IPS DF 4.7 (cell line): Measurements from ENCODE around the gene ULBP3.

Source experiments
- DNase-seq: peaks from one replicate; pipeline ENCODE4 v3.0.0-alpha.2; 2013; ENCODE audit warnings: low spot score; ENCODE audit errors: extremely low read depth

The ULBP3 gene

DNA sequence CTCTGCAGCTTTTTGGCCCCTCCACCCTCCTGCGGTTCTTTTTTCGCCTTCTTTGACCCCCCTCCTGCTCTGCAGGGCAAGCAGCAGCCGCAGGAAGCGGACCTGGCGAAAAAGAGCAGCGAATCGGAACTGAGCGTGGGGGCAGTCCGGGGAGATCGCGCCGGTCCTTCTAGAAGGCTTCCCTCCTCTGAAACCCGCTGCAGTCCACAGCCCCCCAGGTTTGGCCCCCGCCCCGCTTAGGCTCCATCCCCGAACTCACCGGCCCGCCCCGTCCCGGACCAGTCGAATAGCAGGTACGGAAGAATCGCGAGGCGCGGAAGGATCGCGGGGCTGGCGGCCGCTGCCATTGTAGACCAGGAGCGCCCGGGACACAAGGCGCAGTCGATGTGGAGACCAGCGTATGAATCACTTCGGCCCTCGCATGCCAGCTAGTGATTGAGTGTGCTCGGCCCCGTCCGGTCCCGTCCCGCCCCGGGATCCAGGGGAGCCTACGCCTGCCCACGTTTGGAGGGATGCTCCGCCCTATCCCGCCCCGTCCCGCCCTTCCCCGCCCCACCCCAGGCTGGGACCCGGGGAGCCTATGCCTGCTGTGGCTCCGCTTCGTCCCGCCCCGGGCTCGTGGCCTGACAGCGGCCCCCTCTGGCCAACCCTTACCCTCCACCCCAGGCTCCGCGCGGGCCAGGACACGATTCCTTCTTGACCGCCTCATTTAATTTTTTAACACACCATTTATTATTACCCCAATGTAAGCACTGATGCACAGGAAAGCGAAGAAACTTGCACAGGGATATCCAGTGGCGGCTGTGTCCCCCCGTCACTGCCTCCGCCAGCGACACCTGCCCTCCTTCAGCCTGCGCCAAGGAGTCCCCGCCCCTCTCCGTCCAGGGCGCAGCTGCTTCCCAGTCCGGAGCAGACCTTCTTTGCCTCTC is at the start of gene ULBP3:
ULBP3 (minus strand) TSS at position 402 of the 929 bp plus-strand sequence; CDS start at position 347, 55 bp downstream.
- no peak for DNase-seq

DNA sequence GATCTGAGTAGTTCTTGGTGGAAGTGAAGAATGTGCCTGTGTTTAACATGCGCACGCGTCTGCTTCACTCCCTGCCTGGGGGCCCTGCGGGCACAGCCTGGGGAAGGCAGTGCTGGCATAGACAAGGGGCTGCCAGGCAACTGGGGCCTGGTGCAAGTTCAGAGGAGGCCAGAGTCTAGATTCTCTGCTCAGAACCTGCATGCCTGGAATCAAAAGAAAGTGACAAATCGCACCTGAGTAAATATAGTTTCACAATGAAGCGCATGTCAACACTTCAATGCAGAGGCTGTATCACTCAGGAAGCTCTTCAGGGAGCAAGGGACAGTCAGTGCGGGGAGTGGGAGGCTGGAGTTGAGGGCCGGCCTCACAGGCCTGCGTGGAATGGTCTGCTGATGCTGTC is 49.7 kb upstream of the ULBP3 start:
- no peak for DNase-seq

DNA sequence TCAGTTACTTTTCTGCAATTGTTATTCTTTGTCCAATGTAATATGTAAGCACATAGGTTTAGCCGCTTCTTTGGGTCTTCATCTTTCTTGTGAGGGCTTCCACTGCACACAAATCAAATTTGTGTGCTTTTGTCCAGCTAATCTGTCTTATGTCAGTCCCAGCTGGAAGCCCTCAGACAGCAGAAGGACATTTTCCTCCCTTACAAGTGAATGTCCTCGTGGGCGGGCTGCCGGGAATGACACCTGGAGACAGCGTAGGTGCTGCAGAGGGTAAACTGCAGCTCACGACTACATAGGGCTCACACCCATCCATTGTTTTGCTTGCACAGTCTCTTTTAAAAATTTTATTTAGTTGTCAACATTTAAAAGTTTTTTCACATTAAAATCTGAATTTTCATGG is 49.3 kb upstream of the ULBP3 start:
- no peak for DNase-seq

DNA sequence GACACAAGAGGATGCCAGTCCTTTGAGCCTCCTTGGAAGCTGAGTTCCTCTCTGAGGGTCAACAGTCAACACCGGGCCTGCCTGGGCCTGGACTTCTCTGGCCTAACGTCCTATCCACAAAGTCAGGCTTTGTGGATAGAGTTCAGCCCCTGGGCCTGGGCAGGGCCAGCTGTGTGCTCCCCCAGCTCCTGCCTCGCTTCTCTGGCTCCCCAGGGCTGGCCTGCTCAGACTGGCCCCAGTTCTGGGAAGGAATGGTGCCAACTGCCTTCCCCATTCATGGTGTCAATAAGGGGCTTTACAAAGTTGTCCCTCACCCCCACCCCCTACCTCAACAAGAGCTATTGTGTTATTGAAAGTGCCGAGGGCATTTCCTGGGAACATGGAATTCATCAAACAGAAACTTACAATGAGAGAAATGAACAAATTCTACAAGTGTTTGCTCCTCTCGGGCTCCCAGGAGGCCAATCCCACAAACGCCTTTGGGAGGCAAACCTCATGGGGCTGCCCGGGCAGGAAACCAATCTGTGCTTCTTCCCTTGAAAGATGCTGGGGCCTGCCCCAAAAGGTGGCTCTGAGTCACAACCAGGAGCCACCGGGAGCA is 47.4 kb upstream of the ULBP3 start:
- DNase-seq, result no peak

DNA sequence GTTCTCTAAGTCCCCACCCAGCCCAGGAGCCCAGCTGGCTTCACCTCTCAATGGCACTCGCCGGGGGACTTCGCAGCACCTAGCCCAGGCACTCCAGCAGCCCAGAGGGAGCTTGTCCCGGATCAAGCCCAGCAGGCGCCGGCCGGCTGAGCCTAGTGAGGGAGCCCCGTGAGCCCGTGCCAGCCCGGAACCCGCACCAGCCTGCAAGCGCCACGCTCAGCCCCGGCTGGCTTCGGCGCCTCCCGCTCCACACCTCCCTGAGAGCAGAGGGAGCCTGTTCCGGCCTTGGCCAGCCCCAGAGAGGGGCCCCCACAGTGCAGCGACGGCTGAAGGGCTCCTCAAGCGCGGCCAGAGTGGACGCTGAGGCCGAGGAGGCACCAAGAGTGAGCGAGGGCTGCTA is 46.8 kb upstream of the ULBP3 start:
- DNase-seq, result no peak

DNA sequence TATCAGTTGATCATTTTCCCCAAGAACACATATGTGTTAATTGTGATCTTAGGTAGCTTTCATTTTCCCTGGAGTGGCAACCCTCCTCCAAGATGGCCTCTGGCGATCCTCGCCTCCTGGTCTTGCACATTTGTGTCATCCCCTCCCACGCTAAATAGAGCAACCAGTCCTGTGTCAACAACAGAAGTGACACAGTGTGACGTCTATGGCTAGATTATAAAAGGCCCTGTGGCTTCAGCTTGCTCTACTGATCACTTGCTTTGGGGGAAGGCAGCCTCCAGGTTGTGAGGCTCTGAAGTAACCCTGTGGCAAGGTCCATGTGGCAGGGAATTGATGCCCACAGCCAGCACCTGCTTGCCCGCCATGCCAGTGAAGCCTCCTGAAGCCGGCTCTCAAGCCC is 43.3 kb upstream of the ULBP3 start:
- DNase-seq, result no peak

DNA sequence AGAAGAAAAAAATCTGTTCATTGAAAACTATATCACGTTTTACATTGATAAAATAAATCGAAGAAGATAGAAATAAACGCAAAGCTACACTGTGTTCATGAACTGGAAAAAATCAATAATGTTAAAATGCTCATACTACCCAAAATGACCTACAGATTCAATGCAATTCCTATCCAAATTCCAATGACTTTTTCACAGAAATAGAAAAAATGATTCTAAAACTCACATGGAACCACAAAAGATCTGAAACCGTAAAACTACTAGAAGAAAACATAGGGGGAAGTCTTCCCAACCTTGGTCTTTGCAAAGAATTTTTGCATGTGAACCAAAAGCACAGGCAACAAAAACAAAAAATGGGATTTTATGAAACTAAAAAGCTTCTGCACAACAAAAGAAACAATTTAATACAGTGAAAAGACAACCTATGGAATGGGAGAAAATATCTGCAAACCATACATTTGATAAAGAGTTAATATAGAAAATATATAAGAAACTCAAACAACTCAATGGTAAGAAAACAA is 33.9 kb upstream of the ULBP3 start:
- DNase-seq, result no peak

DNA sequence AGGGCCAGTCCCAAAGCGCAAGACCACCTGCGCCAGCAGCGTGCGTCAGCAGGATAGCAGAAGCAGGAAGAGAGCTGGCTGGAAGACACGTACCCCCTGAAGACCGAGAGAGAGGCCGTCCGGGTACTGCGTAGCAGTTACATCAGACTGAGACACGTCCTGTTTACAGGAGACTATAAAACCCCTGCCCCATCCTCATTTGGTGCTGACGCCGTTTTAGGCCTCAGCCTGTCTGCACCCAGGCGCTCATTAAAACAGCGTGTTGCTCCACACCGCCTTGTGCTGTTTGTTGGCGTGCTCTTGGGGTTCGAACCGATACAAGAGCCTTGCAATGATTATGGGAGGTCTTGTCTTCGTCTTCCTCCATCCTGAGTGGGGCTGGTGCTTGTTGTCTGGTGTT is 31.8 kb upstream of the ULBP3 start:
- no peak for DNase-seq

DNA sequence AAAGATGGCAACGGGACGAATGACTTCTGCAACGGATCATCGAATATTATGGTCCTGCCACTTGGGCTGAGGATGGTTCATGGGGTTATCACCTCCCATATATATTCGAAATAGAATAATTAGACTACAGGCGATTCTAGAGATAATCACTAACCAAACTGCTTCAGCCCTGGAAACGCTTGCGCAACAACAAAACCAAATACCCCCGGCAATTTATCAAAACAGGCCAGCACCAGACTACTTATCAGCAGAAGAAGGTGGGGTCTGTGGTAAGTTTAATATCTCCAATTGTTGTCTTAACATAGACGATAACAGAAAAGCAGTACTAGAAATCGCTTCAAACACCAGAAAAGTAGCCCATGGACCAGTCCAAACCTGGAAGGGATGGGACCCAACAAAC is 31.0 kb upstream of the ULBP3 start:
- DNase-seq, result no peak

DNA sequence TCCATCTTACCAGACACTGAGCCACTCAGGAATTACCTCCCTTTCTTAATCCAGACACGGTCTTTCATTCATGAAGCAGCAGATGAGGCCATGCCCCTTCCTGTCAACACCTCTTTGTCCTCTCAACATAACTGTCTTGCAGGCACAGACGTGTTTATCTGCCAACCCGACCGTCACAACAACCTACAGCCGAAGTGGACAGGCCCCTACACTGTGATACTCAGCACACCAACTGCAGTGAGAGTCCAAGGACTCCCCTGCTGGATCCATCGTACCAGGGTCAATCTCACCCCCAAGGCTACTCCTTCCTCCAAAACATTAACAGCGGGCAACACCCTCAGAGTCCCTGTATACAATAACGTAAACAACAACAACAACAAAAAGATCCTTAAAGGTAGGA is 30.6 kb upstream of the ULBP3 start:
- no peak for DNase-seq

DNA sequence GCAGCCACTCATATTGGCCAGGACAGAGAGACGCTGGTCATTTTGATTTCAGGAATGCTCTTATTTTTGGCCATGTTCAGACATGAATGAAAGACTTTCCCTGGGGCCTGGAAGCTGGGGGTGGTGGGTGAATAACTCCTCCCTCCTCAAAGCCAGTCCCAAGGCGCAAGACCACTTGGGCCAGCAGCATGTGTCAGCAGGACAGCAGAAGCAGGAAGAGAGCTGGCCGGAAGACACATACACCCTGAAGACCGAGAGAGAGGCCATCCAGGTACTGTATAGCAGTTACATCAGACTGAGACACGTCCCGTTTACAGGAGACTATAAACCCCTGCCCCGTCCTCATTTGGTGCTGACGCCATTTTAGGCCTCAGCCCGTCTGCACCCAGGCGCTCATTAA is 29.2 kb upstream of the ULBP3 start:
- DNase-seq, result no peak

DNA sequence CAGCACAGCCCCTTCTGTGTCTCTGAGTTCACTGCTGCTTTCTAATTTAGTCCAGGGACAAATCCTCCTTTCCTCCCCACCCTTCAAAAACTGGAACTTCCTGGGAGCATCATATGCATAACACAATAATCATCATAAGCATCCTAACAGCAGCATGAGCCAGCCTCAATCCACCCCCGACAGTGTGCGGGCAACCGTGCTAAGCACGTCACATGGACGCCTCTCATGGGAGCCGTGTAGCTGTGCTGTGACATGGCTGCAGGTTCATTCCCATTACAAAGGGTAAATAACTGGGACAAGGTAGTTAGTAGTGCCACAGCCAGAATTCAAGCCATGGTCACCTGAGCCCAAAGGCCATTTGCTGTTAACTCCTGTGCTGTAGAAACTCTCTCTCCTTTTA is 24.5 kb upstream of the ULBP3 start:
- DNase-seq, result no peak

DNA sequence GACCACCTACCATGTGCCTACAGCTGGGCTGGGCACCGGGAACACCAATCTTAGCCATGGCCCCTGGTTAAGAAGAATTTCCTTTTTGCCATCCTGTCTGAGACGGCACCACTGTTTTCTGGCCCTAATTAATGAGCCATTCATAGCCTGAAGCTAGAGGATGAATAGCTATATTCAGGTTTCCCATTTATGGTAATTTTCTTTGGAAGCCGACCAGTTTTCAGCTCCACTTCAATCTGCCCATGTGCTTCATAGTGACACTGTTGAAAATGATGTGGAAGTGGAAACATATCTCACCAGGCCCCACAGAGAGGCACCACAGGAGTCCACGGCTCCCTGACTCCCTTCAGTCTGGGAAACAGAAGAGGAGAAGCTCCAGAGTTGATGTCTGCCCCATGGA is 22.6 kb upstream of the ULBP3 start:
- DNase-seq, result no peak

DNA sequence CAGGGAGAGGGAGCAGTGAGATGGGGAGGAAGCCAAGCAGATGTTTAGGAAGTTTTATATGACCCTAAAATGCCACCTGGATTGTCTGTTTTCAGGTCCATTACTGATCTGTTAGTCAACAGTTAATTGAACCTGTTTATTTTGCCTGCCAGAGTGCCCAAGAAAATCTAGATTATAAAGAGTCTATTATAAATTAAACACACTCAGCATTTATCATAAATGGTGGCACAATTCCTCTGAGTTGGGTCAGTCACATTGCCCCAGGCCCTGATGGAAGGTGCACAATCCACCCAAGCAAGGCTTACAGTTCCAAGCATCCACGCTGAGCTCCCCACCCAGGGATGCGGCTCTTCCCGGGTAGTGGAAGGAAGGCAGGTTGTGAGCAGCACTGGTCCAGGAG is 21.4 kb upstream of the ULBP3 start:
- no peak for DNase-seq

DNA sequence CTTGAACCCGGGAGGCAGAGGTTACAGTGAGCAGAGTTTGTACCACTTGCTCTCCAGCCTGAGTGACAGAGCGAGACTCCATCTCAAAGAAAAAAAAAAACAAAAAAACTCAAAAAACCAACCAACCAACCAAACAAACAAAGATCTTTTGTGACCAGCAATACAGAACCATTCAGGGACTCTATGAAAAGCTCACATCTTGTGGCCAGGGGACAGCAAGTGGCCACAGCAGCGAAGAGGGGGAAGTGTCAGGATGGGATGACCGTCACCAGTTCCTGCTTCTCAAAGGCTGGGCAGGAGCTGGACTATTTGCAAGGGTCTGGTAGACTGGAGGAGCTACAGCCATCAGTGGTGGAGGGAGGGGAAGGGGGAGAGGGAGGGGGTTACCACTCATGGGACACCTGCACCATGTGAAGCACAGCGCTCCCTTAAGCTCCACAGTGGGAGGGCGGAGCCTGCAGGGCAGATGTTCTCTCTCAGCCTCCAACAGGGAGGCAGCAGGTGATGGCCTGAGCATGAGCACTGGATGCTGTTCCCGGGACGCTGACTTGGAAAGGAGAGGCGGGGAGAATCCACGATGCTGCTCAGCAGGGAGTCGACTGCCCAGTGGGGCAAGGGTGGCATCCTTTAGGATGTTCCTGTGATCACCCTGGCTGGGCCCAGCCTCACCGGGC is 19.7 kb upstream of the ULBP3 start:
- DNase-seq, result no peak

DNA sequence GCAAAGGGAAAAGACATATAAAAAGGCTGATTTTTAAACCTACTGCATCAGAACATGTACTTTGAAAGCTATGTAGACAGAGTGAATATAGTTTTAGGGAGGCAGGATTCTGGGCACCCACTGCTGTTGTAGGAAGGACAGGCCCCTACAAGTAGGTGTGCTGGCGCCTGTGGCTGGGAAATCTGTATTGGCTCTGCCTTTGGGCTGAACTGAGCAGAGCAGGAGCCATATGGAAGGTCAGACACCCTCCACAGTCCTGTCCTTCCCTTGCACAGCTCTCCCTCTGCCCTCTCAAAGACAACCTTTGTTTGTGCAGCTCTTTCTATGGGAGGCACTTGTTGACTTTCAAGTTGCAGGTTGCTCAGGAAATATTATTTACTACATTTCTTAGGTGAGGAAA is 18.4 kb upstream of the ULBP3 start:
- DNase-seq, result no peak

DNA sequence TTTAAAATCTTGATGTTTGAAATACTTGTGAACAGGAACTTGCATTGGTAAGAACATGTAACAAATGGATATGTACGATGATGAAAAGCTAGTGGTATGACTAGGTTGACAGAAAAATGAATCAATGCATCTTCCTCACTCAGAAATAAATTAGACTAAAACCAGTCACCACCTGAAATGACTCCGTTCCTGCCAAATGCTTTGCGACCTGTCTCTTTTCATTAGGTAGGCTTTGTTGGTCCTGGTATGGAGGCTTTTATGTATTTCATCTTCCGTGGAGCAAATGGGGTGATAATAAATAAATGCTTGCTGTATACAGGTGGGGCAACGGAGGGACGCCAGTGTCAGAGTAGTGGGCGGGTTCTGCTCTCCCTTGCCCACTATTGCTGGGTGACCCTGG is 17.1 kb upstream of the ULBP3 start:
- no peak for DNase-seq

DNA sequence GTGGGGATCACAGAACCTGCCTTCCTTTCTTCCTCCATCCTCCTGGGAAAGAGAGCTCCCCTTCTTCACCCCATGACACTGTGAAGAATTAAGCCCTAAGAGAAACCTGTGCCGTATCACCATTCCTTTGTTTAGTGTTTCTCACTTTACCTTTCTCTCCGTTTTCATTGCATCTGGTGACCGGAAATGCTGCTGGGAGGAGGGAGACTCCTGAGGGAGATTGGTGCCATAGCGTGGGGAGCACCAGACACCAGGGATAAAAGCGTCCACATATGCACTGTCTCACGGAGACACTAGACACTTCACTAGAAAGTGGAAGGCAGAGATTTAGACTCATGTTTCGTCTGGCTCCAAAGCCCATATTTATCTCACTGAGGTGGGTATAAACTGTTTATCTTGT is 15.5 kb upstream of the ULBP3 start:
- DNase-seq, result no peak

DNA sequence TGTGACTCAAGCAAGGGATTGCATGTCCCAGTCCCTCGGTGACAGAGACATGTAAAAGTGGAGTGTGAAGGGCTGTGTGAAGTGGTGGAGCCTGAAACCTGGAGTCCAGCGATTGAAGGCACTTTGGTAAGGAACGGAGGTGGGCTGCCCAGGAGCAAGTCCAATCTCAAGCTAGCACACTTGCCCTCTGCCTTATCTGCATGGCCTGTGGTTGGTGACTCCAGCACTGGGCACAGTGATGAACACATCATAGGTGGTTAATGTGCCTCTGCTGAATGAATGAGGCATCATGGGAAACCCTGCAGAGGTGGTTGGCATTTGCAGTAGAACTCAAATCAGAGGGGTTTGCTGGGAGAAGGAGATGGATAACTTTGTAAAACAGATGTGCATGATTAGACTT is 14.9 kb upstream of the ULBP3 start:
- DNase-seq, result no peak

DNA sequence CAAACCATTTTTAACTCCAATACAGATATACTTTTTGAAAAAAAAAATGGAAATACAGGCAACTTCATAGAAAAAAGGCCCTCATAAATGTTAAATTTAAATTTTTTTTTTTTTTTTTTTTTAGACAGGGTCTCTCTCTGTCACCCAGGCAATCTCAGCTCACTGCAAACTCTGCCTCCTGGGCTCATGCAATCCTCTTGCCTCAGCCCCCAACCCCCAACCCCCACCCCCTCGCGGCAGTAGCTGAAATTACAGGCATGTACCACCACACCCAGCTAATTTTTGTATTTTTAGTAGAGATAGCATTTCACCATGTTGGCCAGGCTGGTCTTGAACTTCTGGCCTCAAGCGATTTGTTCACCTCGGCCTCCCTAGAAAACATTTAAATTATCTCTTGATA is 12.8 kb upstream of the ULBP3 start:
- no peak for DNase-seq

DNA sequence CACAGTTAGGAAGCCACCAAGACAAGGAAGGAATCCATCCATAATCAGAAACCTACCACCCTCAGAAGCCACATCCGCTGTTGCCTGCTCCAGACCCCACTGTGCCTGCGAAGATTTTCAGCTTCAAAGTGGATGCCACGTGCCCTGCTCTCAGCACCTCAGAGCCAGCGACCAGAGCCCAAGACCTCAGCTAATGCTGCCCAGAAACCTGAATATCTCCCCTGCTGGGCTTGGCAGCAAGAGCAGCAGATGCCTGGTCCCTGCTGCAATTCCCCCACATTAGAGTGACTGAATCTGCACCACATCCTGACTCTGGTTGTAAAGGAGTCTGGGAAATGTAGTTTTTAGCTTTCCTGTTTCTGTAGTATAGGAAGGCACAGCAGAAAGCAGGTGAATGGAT is 10.7 kb upstream of the ULBP3 start:
- DNase-seq, result no peak

DNA sequence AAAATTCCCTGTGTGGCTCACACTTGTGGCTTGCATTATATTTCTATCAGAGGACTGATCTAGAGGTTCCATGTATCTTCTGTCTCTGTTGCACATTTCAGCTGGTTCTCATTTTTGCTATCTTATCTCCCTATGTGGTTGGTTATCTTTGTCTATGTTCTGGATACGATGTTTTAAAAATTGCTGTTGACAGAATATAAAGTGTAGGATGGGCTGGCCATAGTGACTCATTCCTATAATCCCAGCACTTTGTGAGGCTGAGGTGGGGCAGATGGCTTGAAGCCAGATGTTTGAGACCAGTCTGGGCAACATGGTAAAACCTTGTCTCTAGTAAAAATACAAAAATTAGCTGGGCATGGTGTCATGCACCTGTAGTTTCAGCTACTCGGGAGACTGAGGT is 9.9 kb upstream of the ULBP3 start:
- DNase-seq, result no peak
